ENCODE results near the gene NR4A1. TPM values are rescaled to one million over a fixed set of nuclear protein-coding genes. Genes with fewer than 3 reads are reported as not detected.

The NR4A1 gene
- total RNA-seq, 6 experiments from 2014 or later, result 5.0 to 8.8 (median 7.7) TPM

DNA sequence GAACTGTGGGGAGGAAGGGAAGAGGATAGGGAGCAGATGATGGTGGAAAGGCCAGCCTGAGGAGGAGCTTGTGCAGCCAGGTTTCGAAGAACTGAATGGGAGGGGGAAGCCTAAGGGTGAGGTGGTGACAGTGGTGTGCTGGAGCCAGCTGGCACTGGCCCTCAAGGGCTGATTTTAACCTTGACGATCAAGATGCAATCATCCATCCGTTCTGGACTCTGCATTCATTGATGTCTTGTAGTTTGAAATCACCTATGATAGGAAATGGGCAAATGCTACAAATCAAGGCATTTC, 15.8 kb downstream of the NR4A1 start:
- intact Hi-C loops (cut with DNase I), result no loop called here
- Histone ChIP-seq H3K36me3 (no peaks in the 10 kb centered on the region), H3K27ac (no peak overlapping the region), H3K27me3 (no peaks in the 10 kb centered on the region), H3K4me3 (no peak overlapping the region), H3K4me1 (peaks cover 0 to 17% (median 7%) of the 10 kb centered on the region in 4 donors), H3K9me3 (no peaks in the 10 kb centered on the region)
- WGBS (ENCODE audit: insufficient coverage, low coverage, low lambda C conversion rate, missing lambda C conversion rate), result 45% methylated on average over 3 of the region's 3 CpGs
- no peak for ATAC-seq
- no peak for DNase-seq
- TF ChIP-seq POLR2A (IDR thresholded peaks at IDR 0.05), result no peak

- Histone ChIP-seq H3K4me1 (peaks cover 0 to 24% (median 7%) of the 10 kb centered on the region in 4 donors), H3K4me3 (peak within 1 kb of the TSS; percentile 84 to 99 (median 92)), H3K9me3 (no peaks in the 10 kb centered on the region), H3K27ac (peak within 1 kb of the TSS; percentile 96 to 99 (median 97)), H3K36me3 (peaks cover 0 to 11% (median 0%) of the 10 kb centered on the region in 4 donors), H3K27me3 (no peaks in the 10 kb centered on the region)
- intact Hi-C loops (cut with DNase I), result no loop called here
- 0% methylated on average over 18 of the region's 60 CpGs for WGBS (ENCODE audit: insufficient coverage, low coverage, low lambda C conversion rate, missing lambda C conversion rate)
- ATAC-seq, result peak; percentile 97 to 99 (median 98)
- peak; percentile 75 for TF ChIP-seq POLR2A (IDR thresholded peaks at IDR 0.05)
- TF ChIP-seq, protein P1, sequence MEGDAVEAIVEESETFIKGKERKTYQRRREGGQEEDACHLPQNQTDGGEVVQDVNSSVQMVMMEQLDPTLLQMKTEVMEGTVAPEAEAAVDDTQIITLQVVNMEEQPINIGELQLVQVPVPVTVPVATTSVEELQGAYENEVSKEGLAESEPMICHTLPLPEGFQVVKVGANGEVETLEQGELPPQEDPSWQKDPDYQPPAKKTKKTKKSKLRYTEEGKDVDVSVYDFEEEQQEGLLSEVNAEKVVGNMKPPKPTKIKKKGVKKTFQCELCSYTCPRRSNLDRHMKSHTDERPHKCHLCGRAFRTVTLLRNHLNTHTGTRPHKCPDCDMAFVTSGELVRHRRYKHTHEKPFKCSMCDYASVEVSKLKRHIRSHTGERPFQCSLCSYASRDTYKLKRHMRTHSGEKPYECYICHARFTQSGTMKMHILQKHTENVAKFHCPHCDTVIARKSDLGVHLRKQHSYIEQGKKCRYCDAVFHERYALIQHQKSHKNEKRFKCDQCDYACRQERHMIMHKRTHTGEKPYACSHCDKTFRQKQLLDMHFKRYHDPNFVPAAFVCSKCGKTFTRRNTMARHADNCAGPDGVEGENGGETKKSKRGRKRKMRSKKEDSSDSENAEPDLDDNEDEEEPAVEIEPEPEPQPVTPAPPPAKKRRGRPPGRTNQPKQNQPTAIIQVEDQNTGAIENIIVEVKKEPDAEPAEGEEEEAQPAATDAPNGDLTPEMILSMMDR (IDR thresholded peaks at IDR 0.05), result peak; percentile 49 to 87 (median 81)
- DNase-seq, result peak; percentile 90 to 92 (median 91)
Observed at GRCh38 chr12:52069327-52070184, 18.3 kb downstream of the NR4A1 start, which contains the start of gene ATG101. Gene ATG101, plus strand, starts transcription at chr12:52069978. Its CDS starts 3,673 bp downstream, at chr12:52073651.

DNA sequence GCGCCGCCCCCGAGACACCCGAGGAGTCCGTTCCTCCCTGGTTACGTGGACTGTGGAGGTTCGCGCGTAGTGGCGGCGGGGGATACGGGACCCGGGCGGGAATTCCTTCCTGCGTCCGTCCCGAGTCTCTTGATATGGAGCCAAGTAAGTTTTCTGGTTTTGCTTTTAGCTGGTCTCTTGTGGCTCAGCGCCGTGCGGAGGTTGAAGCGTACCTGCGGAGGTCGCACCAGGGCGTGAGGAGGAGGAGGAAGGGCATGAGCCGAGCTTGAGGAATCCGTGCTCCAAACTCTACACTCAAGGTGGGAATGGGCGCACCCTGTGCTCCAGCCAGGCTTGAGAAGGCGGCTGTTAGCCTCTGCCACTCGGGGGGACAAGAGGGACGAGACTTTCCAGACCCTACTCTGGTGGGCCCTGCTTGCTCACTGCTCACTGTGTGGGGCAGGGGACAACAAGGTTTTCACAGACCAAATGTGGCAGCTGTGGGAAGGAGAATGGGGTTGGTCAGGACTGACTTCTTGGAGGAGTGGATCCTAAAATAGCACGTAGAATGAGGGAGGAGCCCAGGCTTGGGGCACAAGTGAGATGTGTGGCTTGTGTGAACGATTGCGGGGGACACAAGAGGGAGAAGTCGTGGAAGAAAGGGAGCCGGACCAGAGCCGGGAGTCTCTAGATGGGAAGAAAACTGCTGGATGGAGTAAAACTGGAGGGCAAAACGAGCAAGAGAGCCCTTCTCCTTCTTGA, 19.1 kb downstream of the NR4A1 start:
- 7% methylated on average over 14 of the region's 37 CpGs for WGBS (ENCODE audit: insufficient coverage, low coverage, low lambda C conversion rate, missing lambda C conversion rate)
- no peaks in the 10 kb centered on the region for H3K9me3 ChIP-seq
- intact Hi-C loops (cut with DNase I), result no loop called here
- TF ChIP-seq, protein P1 (IDR thresholded peaks at IDR 0.05), result no peak
- TF ChIP-seq POLR2A (IDR thresholded peaks at IDR 0.05), result no peak
- H3K27ac ChIP-seq, result peak overlapping the region; percentile 96 to 99 (median 97)
- H3K4me1 ChIP-seq, result peaks cover 0 to 24% (median 7%) of the 10 kb centered on the region in 4 donors
- ATAC-seq (peak in 3 of 4 donors; percentile 41 to 56 (median 55)), DNase-seq (no peak)
- H3K4me3 ChIP-seq, result peak overlapping the region; percentile 84 to 99 (median 92)
- peaks cover 0 to 14% (median 0%) of the 10 kb centered on the region in 4 donors for H3K36me3 ChIP-seq
- H3K27me3 ChIP-seq, result no peaks in the 10 kb centered on the region

GRCh38 chr12:52073531-52074381, 22.5 kb downstream of the NR4A1 start:
- ATAC-seq (no peak), DNase-seq (no peak)
- Histone ChIP-seq H3K27ac (no peak overlapping the region), H3K9me3 (no peaks in the 10 kb centered on the region), H3K4me1 (peaks cover 0 to 24% (median 7%) of the 10 kb centered on the region in 4 donors), H3K4me3 (no peak overlapping the region), H3K36me3 (peaks cover 0 to 36% (median 8%) of the 10 kb centered on the region in 4 donors), H3K27me3 (no peaks in the 10 kb centered on the region)
- TF ChIP-seq, protein P1 (IDR thresholded peaks at IDR 0.05), result no peak
- TF ChIP-seq POLR2A (IDR thresholded peaks at IDR 0.05), result no peak
- 57% methylated on average over 11 of the region's 23 CpGs for WGBS (ENCODE audit: insufficient coverage, low coverage, low lambda C conversion rate, missing lambda C conversion rate)
- intact Hi-C loops (cut with DNase I), result no loop called here
